Epithelial cell of proximal tubule (primary cell): ENCODE measurements around the gene POTEG. TPM values are rescaled to one million over a fixed set of nuclear protein-coding genes. Genes with fewer than 3 reads are reported as not detected.
"Not testable (repeated sequence)": the region's sequence is repeated elsewhere in the genome, so short reads cannot be mapped to it uniquely, and the experiment has no call there.

ENCODE experiments used
- DNase-seq: peaks from one replicate; pipeline ENCODE4 v3.0.0-alpha.2; 2011; ENCODE audit warnings: low read depth
- H3K4me3 ChIP-seq: 2 replicates; pipeline ENCODE4 v1.5.1; 2011; ENCODE audit warnings: low read depth, mild to moderate bottlenecking, low read length
- total RNA-seq: library from RNA; depleted of rRNA; stranded (reverse); fragments of >200 nt; gene quantifications from 2 replicates; pipeline ENCODE4 v1.2.3, GENCODE V29; 2015

Gene POTEG
- total RNA-seq, 1 donor from 2014 or later: not detected

GRCh38 chr14:19383008-19383584 lies 51.0 kb downstream of the POTEG start:
- not testable (repeated sequence) for DNase-seq, H3K4me3 ChIP-seq

- H3K4me3 ChIP-seq, DNase-seq: not testable (repeated sequence)
Observed at GRCh38 chr14:19380137-19380536, 54.0 kb downstream of the POTEG start.

- not testable (repeated sequence) for H3K4me3 ChIP-seq, DNase-seq
Observed at GRCh38 chr14:19374451-19374903, 59.7 kb downstream of the POTEG start.

- not testable (repeated sequence) for H3K4me3 ChIP-seq, DNase-seq
Observed at GRCh38 chr14:19372813-19373500, 61.2 kb downstream of the POTEG start.

- not testable (repeated sequence) for H3K4me3 ChIP-seq, DNase-seq
Observed at GRCh38 chr14:19371767-19372166, 62.4 kb downstream of the POTEG start.

GRCh38 chr14:19362803-19363202 lies 71.3 kb downstream of the POTEG start:
- DNase-seq, H3K4me3 ChIP-seq: not testable (repeated sequence)

GRCh38 chr14:19362323-19362722 lies 71.8 kb downstream of the POTEG start:
- H3K4me3 ChIP-seq, DNase-seq: not testable (repeated sequence)

GRCh38 chr14:19361636-19362253 lies 72.4 kb downstream of the POTEG start:
- DNase-seq, H3K4me3 ChIP-seq: not testable (repeated sequence)

- H3K4me3 ChIP-seq, DNase-seq: not testable (repeated sequence)
Observed at GRCh38 chr14:19360937-19361635, 73.1 kb downstream of the POTEG start.
